Stimulated activated CD4-positive, alpha-beta T cell treated with anti-CD3 and anti-CD28 coated beads, Interleukin-15, amount 100 ng/mL, for 1 hour (primary cell): ENCODE measurements around the gene GFER.
"Not testable (repeated sequence)": the region's sequence is repeated elsewhere in the genome, so short reads cannot be mapped to it uniquely, and the experiment has no call there.

Source experiments
- DNase-seq, 2 donors: peaks; one replicate each; pipeline ENCODE4 v3.0.0-alpha.2; 2020; ENCODE audit warnings: low read depth in 1 of 2, low spot score in 1 of 2

The GFER gene

GRCh38 chr16:1957434-1958142, 26.4 kb upstream of the GFER start:
- DNase-seq, result not testable (repeated sequence)

GRCh38 chr16:1958143-1958491, 25.9 kb upstream of the GFER start:
- not testable (repeated sequence) for DNase-seq

GRCh38 chr16:1958715-1959268, 25.2 kb upstream of the GFER start:
- DNase-seq, result no peak

- DNase-seq, result peak; percentile 86 to 93
Observed at GRCh38 chr16:1959269-1960039, 24.5 kb upstream of the GFER start, which contains the start of gene NDUFB10. Gene NDUFB10, plus strand, starts transcription at chr16:1959538. Its CDS starts 87 bp downstream, at chr16:1959625.

GRCh38 chr16:1960665-1961630, 23.0 kb upstream of the GFER start:
- DNase-seq, result no peak

GRCh38 chr16:1961651-1962067, 22.3 kb upstream of the GFER start:
- DNase-seq, result no peak

GRCh38 chr16:1962161-1963153, 21.5 kb upstream of the GFER start:
- not testable (repeated sequence) for DNase-seq

GRCh38 chr16:1963806-1964505, 20.0 kb upstream of the GFER start:
- no peak for DNase-seq

- DNase-seq, result peak; percentile 96 to 99
Observed at GRCh38 chr16:1964506-1965395, 19.2 kb upstream of the GFER start, which contains the start of gene RPS2. Gene RPS2, minus strand, starts transcription at chr16:1964826. Its CDS starts 201 bp downstream, at chr16:1964625.

- no peak for DNase-seq
Observed at GRCh38 chr16:1965396-1966001, 18.5 kb upstream of the GFER start.

GRCh38 chr16:1966460-1966859, 17.5 kb upstream of the GFER start, which contains the start of gene RNF151:
Gene RNF151, plus strand, starts transcription at chr16:1966856. Its CDS starts 26 bp downstream, at chr16:1966882.
- no peak for DNase-seq

GRCh38 chr16:1968146-1968953, 15.6 kb upstream of the GFER start:
- no peak for DNase-seq

GRCh38 chr16:1971796-1972489, 12.1 kb upstream of the GFER start, which contains the start of gene TBL3:
Gene TBL3, plus strand, starts transcription at chr16:1972053. Its CDS starts 112 bp downstream, at chr16:1972165.
- peak; percentile 94 to 96 for DNase-seq

- no peak for DNase-seq
Observed at GRCh38 chr16:1972490-1972877, 11.5 kb upstream of the GFER start.

GRCh38 chr16:1973461-1974156, 10.4 kb upstream of the GFER start:
- DNase-seq, result no peak
